SKM-1 (cell line): Measurements from ENCODE around the gene FKBP7.
"Not testable (repeated sequence)": the region's sequence is repeated elsewhere in the genome, so short reads cannot be mapped to it uniquely, and the experiment has no call there.

Experiments
- DNase-seq: peaks from one replicate; lab custom pipeline; 2025; ENCODE audit not compliant: unreplicated experiment; lab: John Stamatoyannopoulos, UW

Gene FKBP7

GRCh38 chr2:178491612-178492011, 13.2 kb upstream of the FKBP7 start:
- no peak for DNase-seq

- DNase-seq, result no peak
Measured at GRCh38 chr2:178485356-178485755, 7.0 kb upstream of the FKBP7 start.

GRCh38 chr2:178484245-178485041, 6.0 kb upstream of the FKBP7 start:
- DNase-seq, result no peak

GRCh38 chr2:178482437-178482836, 4.0 kb upstream of the FKBP7 start:
- DNase-seq, result no peak

- DNase-seq, result peak; percentile 68
Measured at GRCh38 chr2:178480227-178481181, 2.1 kb upstream of the FKBP7 start, which contains the start of gene PLEKHA3. TSS of gene PLEKHA3 (plus strand) at chr2:178480457. CDS start at chr2:178480870, 413 bp downstream.

GRCh38 chr2:178479758-178480226, 1.4 kb upstream of the FKBP7 start:
- DNase-seq, result no peak

GRCh38 chr2:178479275-178479616, 846 bp upstream of the FKBP7 start:
- no peak for DNase-seq

- no peak for DNase-seq
Measured at GRCh38 chr2:178478130-178478438, 316 bp downstream of the FKBP7 start.

GRCh38 chr2:178477443-178478129, 814 bp downstream of the FKBP7 start:
- no peak for DNase-seq

GRCh38 chr2:178476477-178476876, 1.9 kb downstream of the FKBP7 start:
- no peak for DNase-seq

GRCh38 chr2:178474560-178474959, 3.8 kb downstream of the FKBP7 start:
- DNase-seq, result no peak

GRCh38 chr2:178473931-178474330, 4.5 kb downstream of the FKBP7 start:
- no peak for DNase-seq

GRCh38 chr2:178473373-178473772, 5.0 kb downstream of the FKBP7 start:
- no peak for DNase-seq

- DNase-seq, result not testable (repeated sequence)
Measured at GRCh38 chr2:178471313-178471712, 7.1 kb downstream of the FKBP7 start.

- DNase-seq, result no peak
Measured at GRCh38 chr2:178469219-178469849, 9.1 kb downstream of the FKBP7 start.

GRCh38 chr2:178457390-178457886, 21.0 kb downstream of the FKBP7 start:
- no peak for DNase-seq

GRCh38 chr2:178455947-178456346, 22.5 kb downstream of the FKBP7 start:
- no peak for DNase-seq

- DNase-seq, result no peak
Measured at GRCh38 chr2:178452870-178453269, 25.5 kb downstream of the FKBP7 start.

GRCh38 chr2:178452334-178452733, 26.1 kb downstream of the FKBP7 start:
- DNase-seq, result no peak

- peak; percentile 87 for DNase-seq
Measured at GRCh38 chr2:178450774-178451525, 27.4 kb downstream of the FKBP7 start, which contains the start of the genes PJVK and PRKRA. TSS of gene PJVK (plus strand) at chr2:178451378. CDS start at chr2:178453410, 2,032 bp downstream. TSS of gene PRKRA (minus strand) at chr2:178451175. CDS start at chr2:178451030, 145 bp downstream.
